WTC11 (cell line): Measurements from ENCODE around the gene PALMD. TPM values are rescaled to one million over a fixed set of nuclear protein-coding genes. Genes with fewer than 3 reads are reported as not detected.

Experiments used
- ATAC-seq: fragments of 200-7000 bp; cut with Tn5 transposase; 2 replicates; pipeline ENCODE4 v1.10.0; 2021; ENCODE audit warnings: mild to moderate bottlenecking, moderate library complexity
- CTCF ChIA-PET: fragments of 300-600 bp; sonication (Branson Sonifier 250); formaldehyde crosslinking; loops from one replicate; lab custom pipeline; 2021; ENCODE audit warnings: antibody characterized with exemption; lab: Charles Lee
- POLR2A ChIA-PET: fragments of 350-600 bp; sonication (Branson Sonifier 250); formaldehyde crosslinking; loops from one replicate; lab custom pipeline; 2021; ENCODE audit warnings: antibody characterized with exemption; lab: Charles Lee
- DNase-seq: peaks from one replicate; pipeline ENCODE4 v3.0.0; 2021; ENCODE audit warnings: low spot score
- H3K27ac Mint-ChIP-seq: 2 replicates; pipeline ENCODE4 v1.8.0; 2021; ENCODE audit warnings: mixed read lengths
- H3K27me3 Mint-ChIP-seq: 2 replicates; pipeline ENCODE4 v1.8.0; 2021; ENCODE audit warnings: low read depth, mild to moderate bottlenecking, moderate library complexity, mixed read lengths
- H3K36me3 Mint-ChIP-seq: 2 replicates; pipeline ENCODE4 v1.8.0; 2021; ENCODE audit warnings: mixed read lengths
- H3K4me1 Mint-ChIP-seq: 2 replicates; pipeline ENCODE4 v1.8.0; 2022; ENCODE audit warnings: mixed read lengths
- H3K4me3 Mint-ChIP-seq: 2 replicates; pipeline ENCODE4 v1.8.0; 2021; ENCODE audit warnings: mild to moderate bottlenecking, moderate library complexity, mixed read lengths
- H3K9me3 Mint-ChIP-seq: 2 replicates; pipeline ENCODE4 v1.8.0; 2021; ENCODE audit warnings: mixed read lengths
- ATF1 ChIP-seq: sonication (generic); formaldehyde crosslinking; IDR thresholded peaks from 2 replicates; pipeline ENCODE4 v1.8.1; 2023; ENCODE audit warnings: mild to moderate bottlenecking, moderate library complexity, missing genetic modification reagents
- CBFB ChIP-seq: sonication (generic); formaldehyde crosslinking; IDR thresholded peaks from 2 replicates; pipeline ENCODE4 v1.8.1; 2022; ENCODE audit warnings: mild to moderate bottlenecking, low read depth, missing genetic modification reagents
- CREB1 ChIP-seq: sonication (generic); formaldehyde crosslinking; IDR thresholded peaks from 2 replicates; pipeline ENCODE4 v1.8.0; 2023; ENCODE audit warnings: mild to moderate bottlenecking, missing genetic modification reagents
- CREM ChIP-seq: sonication (generic); formaldehyde crosslinking; IDR thresholded peaks from 2 replicates; pipeline ENCODE4 v1.8.1; 2022; ENCODE audit warnings: mild to moderate bottlenecking, missing genetic modification reagents, moderate library complexity
- ESRRA ChIP-seq: sonication (generic); formaldehyde crosslinking; IDR thresholded peaks from 2 replicates; pipeline ENCODE4 v1.8.1; 2022; ENCODE audit warnings: mild to moderate bottlenecking, missing genetic modification reagents, borderline replicate concordance
- GABPB1 ChIP-seq: sonication (generic); formaldehyde crosslinking; IDR thresholded peaks from 2 replicates; pipeline ENCODE4 v1.8.1; 2023; ENCODE audit warnings: mild to moderate bottlenecking, missing genetic modification reagents
- GRHL2 ChIP-seq: fragments of 250-450 bp; sonication (Bioruptor Pico); IDR thresholded peaks from 2 replicates; pipeline ENCODE4 v1.8.0; 2022; ENCODE audit warnings: mild to moderate bottlenecking, moderate library complexity; ENCODE audit not compliant: insufficient replicate concordance, severe bottlenecking
- GTF2I ChIP-seq: fragments of 250-450 bp; sonication (Bioruptor Pico); conservative IDR thresholded peaks from 2 replicates; pipeline ENCODE4 v1.4.0; 2021; ENCODE audit warnings: mild to moderate bottlenecking
- JAZF1 ChIP-seq: fragments of 250-450 bp; sonication (Bioruptor Pico); IDR thresholded peaks from 2 replicates; pipeline ENCODE4 v1.9.0; 2021; ENCODE audit warnings: moderate library complexity, mild to moderate bottlenecking, inconsistent platforms
- KAT7 ChIP-seq: sonication (generic); formaldehyde crosslinking; IDR thresholded peaks from 2 replicates; pipeline ENCODE4 v1.8.1; 2023; ENCODE audit warnings: missing genetic modification reagents, mild to moderate bottlenecking, borderline replicate concordance
- MXD4 ChIP-seq: fragments of 250-450 bp; sonication (Bioruptor Pico); IDR thresholded peaks from 2 replicates; pipeline ENCODE4 v1.8.0; 2021; ENCODE audit warnings: mild to moderate bottlenecking, moderate library complexity, borderline replicate concordance
- NFE2L1 ChIP-seq: sonication (generic); formaldehyde crosslinking; IDR thresholded peaks from 2 replicates; pipeline ENCODE4 v1.8.1; 2023; ENCODE audit warnings: missing genetic modification reagents
- RORB ChIP-seq: fragments of 250-450 bp; sonication (Bioruptor Pico); IDR thresholded peaks from 2 replicates; pipeline ENCODE4 v1.9.0; 2021; ENCODE audit warnings: mild to moderate bottlenecking
- SMAD3 ChIP-seq: sonication (generic); formaldehyde crosslinking; IDR thresholded peaks from 2 replicates; pipeline ENCODE4 v1.8.0; 2022; ENCODE audit warnings: missing genetic modification reagents, mild to moderate bottlenecking, borderline replicate concordance
- STAT6 ChIP-seq: sonication (generic); formaldehyde crosslinking; conservative IDR thresholded peaks from 2 replicates; pipeline ENCODE4 v1.8.1; 2023; ENCODE audit warnings: mild to moderate bottlenecking, low read depth, missing genetic modification reagents, moderate library complexity
- ZBTB21 ChIP-seq: sonication (generic); formaldehyde crosslinking; IDR thresholded peaks from 2 replicates; pipeline ENCODE4 v1.8.1; 2023; ENCODE audit warnings: mild to moderate bottlenecking, missing genetic modification reagents, borderline replicate concordance
- ZNF416 ChIP-seq: fragments of 250-450 bp; sonication (Bioruptor Pico); IDR thresholded peaks from 2 replicates; pipeline ENCODE4 v1.9.0; 2021; ENCODE audit warnings: mild to moderate bottlenecking, inconsistent platforms
- total RNA-seq: library from RNA; stranded (reverse); gene quantifications from 3 replicates; pipeline ENCODE4 v1.2.3, GENCODE V29; 2021
- TF ChIP-seq, protein P1 (sequence below): fragments of 250-450 bp; sonication (Bioruptor Pico); IDR thresholded peaks from 2 replicates; pipeline ENCODE4 v1.9.0; 2021; ENCODE audit warnings: moderate library complexity, mild to moderate bottlenecking, inconsistent platforms, borderline replicate concordance
- TF ChIP-seq, protein P2 (sequence below): sonication (generic); formaldehyde crosslinking; IDR thresholded peaks from 2 replicates; pipeline ENCODE4 v1.8.0; 2023; ENCODE audit warnings: mild to moderate bottlenecking, missing genetic modification reagents
- TF ChIP-seq, protein P3 (sequence below): sonication (generic); formaldehyde crosslinking; IDR thresholded peaks from 2 replicates; pipeline ENCODE4 v1.8.1; 2023; ENCODE audit warnings: mild to moderate bottlenecking, missing genetic modification reagents, moderate library complexity
- TF ChIP-seq, protein P4 (sequence below): fragments of 250-450 bp; sonication (Bioruptor Pico); conservative IDR thresholded peaks from 2 replicates; pipeline ENCODE4 v1.9.0; 2021; ENCODE audit warnings: mild to moderate bottlenecking
- TF ChIP-seq, protein P5 (sequence below): fragments of 250-450 bp; sonication (Bioruptor Pico); IDR thresholded peaks from 2 replicates; pipeline ENCODE4 v2.1.2; 2022; ENCODE audit warnings: mild to moderate bottlenecking, moderate library complexity
- TF ChIP-seq, protein P6 (sequence below): sonication (generic); formaldehyde crosslinking; IDR thresholded peaks from 2 replicates; pipeline ENCODE4 v1.8.0; 2022; ENCODE audit warnings: missing genetic modification reagents

The PALMD gene
- total RNA-seq, 1 experiment from 2014 or later = 0.07 TPM

- Mint-ChIP-seq H3K27me3 (no peaks in the 10 kb centered on the region), H3K27ac (no peak overlapping the region), H3K4me1 (no peaks in the 10 kb centered on the region)
- DNase-seq (no peak), ATAC-seq (no peak)
- POLR2A ChIA-PET = no interaction called here
- TF ChIP-seq, protein P1, sequence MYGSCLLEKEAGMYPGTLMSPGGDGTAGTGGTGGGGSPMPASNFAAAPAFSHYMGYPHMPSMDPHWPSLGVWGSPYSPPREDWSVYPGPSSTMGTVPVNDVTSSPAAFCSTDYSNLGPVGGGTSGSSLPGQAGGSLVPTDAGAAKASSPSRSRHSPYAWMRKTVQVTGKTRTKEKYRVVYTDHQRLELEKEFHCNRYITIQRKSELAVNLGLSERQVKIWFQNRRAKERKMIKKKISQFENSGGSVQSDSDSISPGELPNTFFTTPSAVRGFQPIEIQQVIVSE (CRISPR knock-in tag) = no peak
- no peak for TF ChIP-seq ZBTB21
- TF ChIP-seq MXD4 (CRISPR knock-in tag) = no peak
- no peak for TF ChIP-seq KAT7 (CRISPR knock-in tag)
- TF ChIP-seq CREB1 (CRISPR knock-in tag) = no peak
- no peak for TF ChIP-seq GABPB1 (CRISPR knock-in tag)
- TF ChIP-seq GRHL2 = no peak
- no peak for TF ChIP-seq CBFB (CRISPR knock-in tag)
- TF ChIP-seq, protein P2, sequence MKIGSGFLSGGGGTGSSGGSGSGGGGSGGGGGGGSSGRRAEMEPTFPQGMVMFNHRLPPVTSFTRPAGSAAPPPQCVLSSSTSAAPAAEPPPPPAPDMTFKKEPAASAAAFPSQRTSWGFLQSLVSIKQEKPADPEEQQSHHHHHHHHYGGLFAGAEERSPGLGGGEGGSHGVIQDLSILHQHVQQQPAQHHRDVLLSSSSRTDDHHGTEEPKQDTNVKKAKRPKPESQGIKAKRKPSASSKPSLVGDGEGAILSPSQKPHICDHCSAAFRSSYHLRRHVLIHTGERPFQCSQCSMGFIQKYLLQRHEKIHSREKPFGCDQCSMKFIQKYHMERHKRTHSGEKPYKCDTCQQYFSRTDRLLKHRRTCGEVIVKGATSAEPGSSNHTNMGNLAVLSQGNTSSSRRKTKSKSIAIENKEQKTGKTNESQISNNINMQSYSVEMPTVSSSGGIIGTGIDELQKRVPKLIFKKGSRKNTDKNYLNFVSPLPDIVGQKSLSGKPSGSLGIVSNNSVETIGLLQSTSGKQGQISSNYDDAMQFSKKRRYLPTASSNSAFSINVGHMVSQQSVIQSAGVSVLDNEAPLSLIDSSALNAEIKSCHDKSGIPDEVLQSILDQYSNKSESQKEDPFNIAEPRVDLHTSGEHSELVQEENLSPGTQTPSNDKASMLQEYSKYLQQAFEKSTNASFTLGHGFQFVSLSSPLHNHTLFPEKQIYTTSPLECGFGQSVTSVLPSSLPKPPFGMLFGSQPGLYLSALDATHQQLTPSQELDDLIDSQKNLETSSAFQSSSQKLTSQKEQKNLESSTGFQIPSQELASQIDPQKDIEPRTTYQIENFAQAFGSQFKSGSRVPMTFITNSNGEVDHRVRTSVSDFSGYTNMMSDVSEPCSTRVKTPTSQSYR (CRISPR knock-in tag) = no peak
- no peak for TF ChIP-seq NFE2L1
- no peak for TF ChIP-seq CREM (CRISPR knock-in tag)
- TF ChIP-seq RORB (CRISPR knock-in tag) = no peak
- TF ChIP-seq, protein P3, sequence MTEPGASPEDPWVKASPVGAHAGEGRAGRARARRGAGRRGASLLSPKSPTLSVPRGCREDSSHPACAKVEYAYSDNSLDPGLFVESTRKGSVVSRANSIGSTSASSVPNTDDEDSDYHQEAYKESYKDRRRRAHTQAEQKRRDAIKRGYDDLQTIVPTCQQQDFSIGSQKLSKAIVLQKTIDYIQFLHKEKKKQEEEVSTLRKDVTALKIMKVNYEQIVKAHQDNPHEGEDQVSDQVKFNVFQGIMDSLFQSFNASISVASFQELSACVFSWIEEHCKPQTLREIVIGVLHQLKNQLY (CRISPR knock-in tag) = no peak
- TF ChIP-seq, all 79 proteins: peak for 0
- CTCF ChIA-PET = no interaction called here
- H3K36me3 Mint-ChIP-seq = peaks cover 4% of the 10 kb centered on the region
- H3K9me3 Mint-ChIP-seq = no peaks in the 10 kb centered on the region
- H3K4me3 Mint-ChIP-seq = no peak overlapping the region
Measured at GRCh38 chr1:99713006-99713405, 67.1 kb downstream of the PALMD start.

GRCh38 chr1:99717005-99717404 is 71.1 kb downstream of the PALMD start:
- no peak for DNase-seq
- Mint-ChIP-seq H3K4me3 (no peak overlapping the region), H3K27ac (no peak overlapping the region), H3K9me3 (no peaks in the 10 kb centered on the region), H3K4me1 (0 out of 2 replicates have a peak, but pooled peaks cover 2% of the 10 kb centered on the region), H3K27me3 (no peaks in the 10 kb centered on the region), H3K36me3 (peaks cover 4% of the 10 kb centered on the region; the same call in 1 of the 2 replicates)
- ChIA-PET CTCF (no interaction called here), POLR2A (no interaction called here)
- no peak for ATAC-seq
- TF ChIP-seq GTF2I (no peak), ATF1 (CRISPR knock-in tag) (no peak), JAZF1 (CRISPR knock-in tag) (no peak), STAT6 (CRISPR knock-in tag) (no peak), ZNF416 (CRISPR knock-in tag) (no peak), SMAD3 (CRISPR knock-in tag) (no peak), ESRRA (no peak), GABPB1 (CRISPR knock-in tag) (no peak)
- TF ChIP-seq, protein P4, sequence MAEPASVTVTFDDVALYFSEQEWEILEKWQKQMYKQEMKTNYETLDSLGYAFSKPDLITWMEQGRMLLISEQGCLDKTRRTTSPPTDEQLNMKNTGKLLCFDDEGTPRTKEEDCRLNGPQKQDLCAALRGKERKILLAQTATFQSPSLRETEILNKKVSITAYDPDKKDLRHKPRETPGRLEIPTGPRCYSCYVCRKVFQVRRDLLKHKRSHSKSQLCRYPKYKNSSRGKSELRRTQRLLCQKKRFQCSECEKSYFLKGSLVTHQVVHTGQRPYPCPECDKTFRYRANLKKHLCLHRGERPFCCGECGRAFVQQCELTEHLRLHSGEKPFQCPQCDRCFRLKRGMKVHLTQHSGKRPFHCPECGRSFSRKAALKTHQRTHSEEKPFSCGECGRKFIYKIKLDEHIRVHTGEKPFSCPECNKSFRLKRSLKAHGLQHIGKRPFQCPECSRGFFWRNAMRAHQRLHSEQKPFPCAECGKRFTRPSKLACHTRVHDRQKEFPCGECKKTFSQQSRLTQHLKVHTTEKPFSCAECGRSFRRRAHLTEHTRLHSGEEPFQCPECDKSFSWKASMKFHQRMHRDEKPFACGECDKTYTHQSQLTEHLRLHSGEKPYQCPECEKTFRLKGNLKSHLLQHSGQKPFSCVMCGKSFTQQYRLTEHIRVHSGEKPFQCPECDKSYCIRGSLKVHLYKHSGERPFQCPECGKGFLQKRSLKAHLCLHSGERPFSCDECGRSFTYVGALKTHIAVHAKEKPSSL (CRISPR knock-in tag) = no peak
- TF ChIP-seq, protein P5, sequence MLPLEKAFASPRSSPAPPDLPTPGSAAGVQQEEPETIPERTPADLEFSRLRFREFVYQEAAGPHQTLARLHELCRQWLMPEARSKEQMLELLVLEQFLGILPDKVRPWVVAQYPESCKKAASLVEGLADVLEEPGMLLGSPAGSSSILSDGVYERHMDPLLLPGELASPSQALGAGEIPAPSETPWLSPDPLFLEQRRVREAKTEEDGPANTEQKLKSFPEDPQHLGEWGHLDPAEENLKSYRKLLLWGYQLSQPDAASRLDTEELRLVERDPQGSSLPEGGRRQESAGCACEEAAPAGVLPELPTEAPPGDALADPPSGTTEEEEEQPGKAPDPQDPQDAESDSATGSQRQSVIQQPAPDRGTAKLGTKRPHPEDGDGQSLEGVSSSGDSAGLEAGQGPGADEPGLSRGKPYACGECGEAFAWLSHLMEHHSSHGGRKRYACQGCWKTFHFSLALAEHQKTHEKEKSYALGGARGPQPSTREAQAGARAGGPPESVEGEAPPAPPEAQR (CRISPR knock-in tag) = no peak
- TF ChIP-seq, protein P6, sequence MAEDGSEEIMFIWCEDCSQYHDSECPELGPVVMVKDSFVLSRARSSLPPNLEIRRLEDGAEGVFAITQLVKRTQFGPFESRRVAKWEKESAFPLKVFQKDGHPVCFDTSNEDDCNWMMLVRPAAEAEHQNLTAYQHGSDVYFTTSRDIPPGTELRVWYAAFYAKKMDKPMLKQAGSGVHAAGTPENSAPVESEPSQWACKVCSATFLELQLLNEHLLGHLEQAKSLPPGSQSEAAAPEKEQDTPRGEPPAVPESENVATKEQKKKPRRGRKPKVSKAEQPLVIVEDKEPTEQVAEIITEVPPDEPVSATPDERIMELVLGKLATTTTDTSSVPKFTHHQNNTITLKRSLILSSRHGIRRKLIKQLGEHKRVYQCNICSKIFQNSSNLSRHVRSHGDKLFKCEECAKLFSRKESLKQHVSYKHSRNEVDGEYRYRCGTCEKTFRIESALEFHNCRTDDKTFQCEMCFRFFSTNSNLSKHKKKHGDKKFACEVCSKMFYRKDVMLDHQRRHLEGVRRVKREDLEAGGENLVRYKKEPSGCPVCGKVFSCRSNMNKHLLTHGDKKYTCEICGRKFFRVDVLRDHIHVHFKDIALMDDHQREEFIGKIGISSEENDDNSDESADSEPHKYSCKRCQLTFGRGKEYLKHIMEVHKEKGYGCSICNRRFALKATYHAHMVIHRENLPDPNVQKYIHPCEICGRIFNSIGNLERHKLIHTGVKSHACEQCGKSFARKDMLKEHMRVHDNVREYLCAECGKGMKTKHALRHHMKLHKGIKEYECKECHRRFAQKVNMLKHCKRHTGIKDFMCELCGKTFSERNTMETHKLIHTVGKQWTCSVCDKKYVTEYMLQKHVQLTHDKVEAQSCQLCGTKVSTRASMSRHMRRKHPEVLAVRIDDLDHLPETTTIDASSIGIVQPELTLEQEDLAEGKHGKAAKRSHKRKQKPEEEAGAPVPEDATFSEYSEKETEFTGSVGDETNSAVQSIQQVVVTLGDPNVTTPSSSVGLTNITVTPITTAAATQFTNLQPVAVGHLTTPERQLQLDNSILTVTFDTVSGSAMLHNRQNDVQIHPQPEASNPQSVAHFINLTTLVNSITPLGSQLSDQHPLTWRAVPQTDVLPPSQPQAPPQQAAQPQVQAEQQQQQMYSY = no peak
